ENCODE results near the gene CRACR2A.

Gene CRACR2A

DNA sequence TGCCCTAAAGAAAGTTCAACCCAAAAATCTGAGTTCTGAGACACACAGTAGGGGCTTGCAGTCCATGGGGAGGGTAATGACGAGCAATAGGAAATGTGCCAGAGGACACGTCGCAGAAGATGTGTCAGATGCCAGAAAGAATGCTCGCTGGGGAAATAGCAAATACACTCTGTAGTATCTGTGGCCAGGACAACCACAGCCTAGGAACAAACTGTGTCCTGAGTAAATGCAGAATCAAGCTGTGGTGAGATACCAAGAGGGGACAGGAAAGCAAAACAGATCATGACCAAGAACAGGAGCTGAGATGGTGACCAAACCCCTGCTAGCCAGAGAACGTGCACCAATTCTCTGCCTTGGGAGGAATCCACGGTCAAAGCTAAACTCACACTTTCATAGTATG lies 9.1 kb downstream of the CRACR2A start:
- H3K79me1 ChIP-seq (ENCODE audit: low read length) = no peaks in the 10 kb centered on the region
- no peak overlapping the region for H3K4me2 ChIP-seq (ENCODE audit: low read length)
- peaks cover 2% of the 10 kb centered on the region for H3K9me3 ChIP-seq (ENCODE audit: insufficient read depth, low read depth, low read length)
- no peaks in the 10 kb centered on the region for H3K36me3 ChIP-seq (ENCODE audit: control insufficient read depth in 1 of 2, insufficient read depth in 2 of 2, low read length in 2 of 2)
- H3K18ac ChIP-seq (ENCODE audit: low read length) = no peak overlapping the region
- H3K4me3 ChIP-seq (ENCODE audit: low read depth, low read length) = no peak overlapping the region
- no peaks in the 10 kb centered on the region for H3K4me1 ChIP-seq (ENCODE audit: control insufficient read depth in 1 of 2, insufficient read depth in 2 of 2, low read length in 2 of 2)
- H2BK12ac ChIP-seq (ENCODE audit: low read length) = no peak overlapping the region
- no peak overlapping the region for H3K14ac ChIP-seq (ENCODE audit: low read length)
- H3K23ac ChIP-seq (ENCODE audit: low read length) = no peak overlapping the region
- no peak overlapping the region for H4K12ac ChIP-seq (ENCODE audit: low read depth, low read length)
- H4K8ac ChIP-seq (ENCODE audit: low read depth, low read length) = no peak overlapping the region
- DNase-seq = no peak
- no peak overlapping the region for H2BK5ac ChIP-seq (ENCODE audit: low read depth, low read length, poor library complexity)
- no peaks in the 10 kb centered on the region for H3K79me2 ChIP-seq (ENCODE audit: control insufficient read depth, insufficient read depth, low read length, poor library complexity)
- WGBS (ENCODE audit: extremely low coverage, insufficient coverage, insufficient read length) = no CpG with 5 or more reads among the region's 6 CpGs
- no peaks in the 10 kb centered on the region for H3K27me3 ChIP-seq (ENCODE audit: insufficient read depth, low read length)
- H4K91ac ChIP-seq (ENCODE audit: low read depth, low read length) = no peak overlapping the region
- H2AFZ ChIP-seq (ENCODE audit: insufficient read depth, low read length, poor library complexity) = no peak overlapping the region
- no peak overlapping the region for H3K9ac ChIP-seq (ENCODE audit: low read length)
- H3K4ac ChIP-seq (ENCODE audit: low read depth, low read length) = no peak overlapping the region
- no peak overlapping the region for H2BK120ac ChIP-seq (ENCODE audit: insufficient read depth, low read length, poor library complexity)
- H3K27ac ChIP-seq (ENCODE audit: low read depth, low read length) = no peak overlapping the region
- no peak overlapping the region for H2AK5ac ChIP-seq (ENCODE audit: low read length)

DNA sequence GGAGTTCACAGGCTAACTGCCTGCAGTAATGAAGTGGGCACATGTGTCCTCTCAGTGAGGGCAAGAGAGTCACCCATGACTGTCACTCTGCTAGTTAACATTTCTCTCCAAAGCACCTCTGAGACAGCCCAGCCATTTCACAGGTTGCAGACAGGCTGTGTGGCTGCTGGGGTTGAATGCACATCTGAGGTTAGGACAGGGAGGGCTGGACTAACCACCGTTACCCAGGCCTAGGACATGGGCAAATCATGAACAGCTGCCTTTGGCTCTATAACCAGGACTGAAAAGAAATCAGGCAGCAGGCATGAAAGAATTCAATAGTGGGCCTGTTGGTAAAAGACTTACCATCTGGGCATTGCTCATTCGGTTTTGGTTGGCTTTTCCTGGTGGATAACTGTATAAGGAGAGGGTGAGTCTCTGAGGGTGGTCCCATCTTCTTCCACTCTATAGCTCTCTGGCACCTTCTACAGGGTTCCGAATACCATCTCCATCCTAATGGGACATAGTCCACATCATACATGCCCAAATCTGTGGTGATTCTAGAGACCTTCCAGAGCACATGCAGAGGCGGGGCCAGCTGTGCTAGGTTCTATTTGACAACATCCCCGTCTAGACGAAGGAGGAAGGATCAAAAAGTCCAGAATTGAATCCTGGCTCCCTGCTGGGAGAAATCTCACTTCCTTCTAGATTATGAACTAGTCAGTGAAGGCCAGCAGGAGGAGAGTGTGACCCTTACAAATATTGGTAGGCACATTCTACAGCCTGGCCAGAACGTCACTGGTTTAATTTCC lies 10.8 kb downstream of the CRACR2A start:
- H3K9ac ChIP-seq (ENCODE audit: low read length) = no peak overlapping the region
- no peak overlapping the region for H2AFZ ChIP-seq (ENCODE audit: insufficient read depth, low read length, poor library complexity)
- no peaks in the 10 kb centered on the region for H3K27me3 ChIP-seq (ENCODE audit: insufficient read depth, low read length)

DNA sequence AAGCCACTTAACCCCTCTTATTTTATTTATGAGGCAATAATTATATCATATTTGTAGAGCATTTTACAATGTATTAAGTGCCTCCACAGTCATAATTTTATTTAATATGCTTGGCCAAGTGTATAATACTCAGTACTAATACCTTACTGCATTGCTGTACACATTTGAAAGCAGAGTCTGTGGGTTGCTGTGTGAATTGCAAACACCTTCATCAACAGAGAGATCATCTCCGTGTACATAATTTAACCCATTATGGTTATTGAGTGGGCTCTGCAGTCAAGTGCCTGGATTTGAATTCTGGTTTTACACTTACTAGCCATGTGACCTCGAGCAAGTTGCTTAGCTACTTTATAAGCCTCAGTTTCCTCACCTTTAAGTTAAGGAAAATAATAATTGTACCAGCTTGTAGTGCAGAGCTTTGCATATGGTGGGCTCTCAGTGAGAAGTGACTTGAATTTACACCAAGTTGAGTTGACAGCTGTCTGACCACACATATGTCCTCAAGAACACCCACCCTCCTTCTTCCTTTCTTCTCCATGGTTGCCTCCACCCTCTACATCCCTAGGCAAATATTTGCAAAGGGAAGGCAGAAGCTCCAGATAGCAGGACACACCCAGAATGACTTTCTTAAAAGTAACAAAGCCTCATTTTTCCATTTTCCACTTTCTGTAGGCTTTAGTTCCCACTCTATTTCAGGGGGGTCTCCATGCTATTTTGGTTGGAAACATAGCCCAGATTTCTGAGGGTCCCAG lies 12.3 kb downstream of the CRACR2A start:
- no peak overlapping the region for H2BK5ac ChIP-seq (ENCODE audit: low read depth, low read length, poor library complexity)
- no CpG with 5 or more reads among the region's 2 CpGs for WGBS (ENCODE audit: extremely low coverage, insufficient coverage, insufficient read length)
- H3K14ac ChIP-seq (ENCODE audit: low read length) = no peak overlapping the region
- H3K9ac ChIP-seq (ENCODE audit: low read length) = no peak overlapping the region
- no peaks in the 10 kb centered on the region for H3K27me3 ChIP-seq (ENCODE audit: insufficient read depth, low read length)
- no peak overlapping the region for H2AFZ ChIP-seq (ENCODE audit: insufficient read depth, low read length, poor library complexity)
- no peak overlapping the region for H2BK120ac ChIP-seq (ENCODE audit: insufficient read depth, low read length, poor library complexity)
- no peaks in the 10 kb centered on the region for H3K4me1 ChIP-seq (ENCODE audit: control insufficient read depth in 1 of 2, insufficient read depth in 2 of 2, low read length in 2 of 2)
- H3K23ac ChIP-seq (ENCODE audit: low read length) = no peak overlapping the region
- no peak for DNase-seq
- no peak overlapping the region for H3K4ac ChIP-seq (ENCODE audit: low read depth, low read length)
- no peak overlapping the region for H2BK12ac ChIP-seq (ENCODE audit: low read length)
- no peak overlapping the region for H4K12ac ChIP-seq (ENCODE audit: low read depth, low read length)
- H3K18ac ChIP-seq (ENCODE audit: low read length) = no peak overlapping the region
- no peak overlapping the region for H3K4me3 ChIP-seq (ENCODE audit: low read depth, low read length)
- no peak overlapping the region for H3K27ac ChIP-seq (ENCODE audit: low read depth, low read length)
- no peak overlapping the region for H4K8ac ChIP-seq (ENCODE audit: low read depth, low read length)
- no peak overlapping the region for H4K91ac ChIP-seq (ENCODE audit: low read depth, low read length)
- no peak overlapping the region for H3K4me2 ChIP-seq (ENCODE audit: low read length)
- no peak overlapping the region for H2AK5ac ChIP-seq (ENCODE audit: low read length)
- no peaks in the 10 kb centered on the region for H3K79me1 ChIP-seq (ENCODE audit: low read length)
- no peaks in the 10 kb centered on the region for H3K9me3 ChIP-seq (ENCODE audit: insufficient read depth, low read depth, low read length)
- no peaks in the 10 kb centered on the region for H3K36me3 ChIP-seq (ENCODE audit: control insufficient read depth in 1 of 2, insufficient read depth in 2 of 2, low read length in 2 of 2)
- H3K79me2 ChIP-seq (ENCODE audit: control insufficient read depth, insufficient read depth, low read length, poor library complexity) = no peaks in the 10 kb centered on the region

More for the DNA sequence above, 10.8 kb downstream of the CRACR2A start:
- no peak overlapping the region for H3K4ac ChIP-seq (ENCODE audit: low read depth, low read length)
- no peak overlapping the region for H4K12ac ChIP-seq (ENCODE audit: low read depth, low read length)
- no peaks in the 10 kb centered on the region for H3K79me1 ChIP-seq (ENCODE audit: low read length)
- H3K79me2 ChIP-seq (ENCODE audit: control insufficient read depth, insufficient read depth, low read length, poor library complexity) = no peaks in the 10 kb centered on the region
- no peak overlapping the region for H3K23ac ChIP-seq (ENCODE audit: low read length)
- H2BK120ac ChIP-seq (ENCODE audit: insufficient read depth, low read length, poor library complexity) = no peak overlapping the region
- peaks cover 2% of the 10 kb centered on the region for H3K9me3 ChIP-seq (ENCODE audit: insufficient read depth, low read depth, low read length)
- H3K36me3 ChIP-seq (ENCODE audit: control insufficient read depth in 1 of 2, insufficient read depth in 2 of 2, low read length in 2 of 2) = no peaks in the 10 kb centered on the region
- no peaks in the 10 kb centered on the region for H3K4me1 ChIP-seq (ENCODE audit: control insufficient read depth in 1 of 2, insufficient read depth in 2 of 2, low read length in 2 of 2)
- H3K4me3 ChIP-seq (ENCODE audit: low read depth, low read length) = no peak overlapping the region
- H3K27ac ChIP-seq (ENCODE audit: low read depth, low read length) = no peak overlapping the region
- H4K8ac ChIP-seq (ENCODE audit: low read depth, low read length) = no peak overlapping the region
- no peak overlapping the region for H3K18ac ChIP-seq (ENCODE audit: low read length)
- H3K14ac ChIP-seq (ENCODE audit: low read length) = no peak overlapping the region
- H3K4me2 ChIP-seq (ENCODE audit: low read length) = no peak overlapping the region
- H2BK5ac ChIP-seq (ENCODE audit: low read depth, low read length, poor library complexity) = no peak overlapping the region
- no CpG with 5 or more reads among the region's 7 CpGs for WGBS (ENCODE audit: extremely low coverage, insufficient coverage, insufficient read length)
- DNase-seq = no peak
- H4K91ac ChIP-seq (ENCODE audit: low read depth, low read length) = no peak overlapping the region
- H2AK5ac ChIP-seq (ENCODE audit: low read length) = no peak overlapping the region
- H2BK12ac ChIP-seq (ENCODE audit: low read length) = no peak overlapping the region

DNA sequence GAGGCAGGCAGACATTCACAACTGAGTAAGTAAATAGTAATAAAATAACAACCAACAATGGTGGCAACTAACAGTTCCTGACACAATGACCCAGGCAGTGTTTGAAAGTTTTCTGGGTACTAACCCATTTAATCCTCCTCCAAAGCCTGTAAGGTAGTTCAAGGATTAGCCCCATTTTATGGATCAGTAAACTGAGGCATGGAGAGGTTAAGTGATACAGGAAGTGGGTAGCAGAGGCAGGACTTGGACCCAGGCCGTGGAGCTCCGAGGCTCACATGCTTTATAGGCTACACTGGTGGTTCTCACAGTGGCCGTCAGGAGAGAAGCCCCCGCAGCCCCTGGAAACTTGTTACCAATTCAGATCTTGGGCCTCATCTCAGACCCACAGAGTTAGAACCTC lies 17.5 kb downstream of the CRACR2A start:
- Histone ChIP-seq H4K91ac (ENCODE audit: low read depth, low read length) (no peak overlapping the region), H3K4me1 (ENCODE audit: control insufficient read depth in 1 of 2, insufficient read depth in 2 of 2, low read length in 2 of 2) (no peaks in the 10 kb centered on the region), H3K27ac (ENCODE audit: low read depth, low read length) (no peak overlapping the region), H3K4me3 (ENCODE audit: low read depth, low read length) (no peak overlapping the region), H3K27me3 (ENCODE audit: insufficient read depth, low read length) (no peaks in the 10 kb centered on the region), H3K18ac (ENCODE audit: low read length) (no peak overlapping the region), H2BK120ac (ENCODE audit: insufficient read depth, low read length, poor library complexity) (no peak overlapping the region), H3K4ac (ENCODE audit: low read depth, low read length) (no peak overlapping the region), H2BK12ac (ENCODE audit: low read length) (no peak overlapping the region), H3K36me3 (ENCODE audit: control insufficient read depth in 1 of 2, insufficient read depth in 2 of 2, low read length in 2 of 2) (no peaks in the 10 kb centered on the region), H2BK5ac (ENCODE audit: low read depth, low read length, poor library complexity) (no peak overlapping the region), H3K9me3 (ENCODE audit: insufficient read depth, low read depth, low read length) (no peaks in the 10 kb centered on the region), H4K12ac (ENCODE audit: low read depth, low read length) (no peak overlapping the region), H3K23ac (ENCODE audit: low read length) (no peak overlapping the region), H2AK5ac (ENCODE audit: low read length) (no peak overlapping the region), H2AFZ (ENCODE audit: insufficient read depth, low read length, poor library complexity) (no peak overlapping the region), H3K79me2 (ENCODE audit: control insufficient read depth, insufficient read depth, low read length, poor library complexity) (no peaks in the 10 kb centered on the region), H3K9ac (ENCODE audit: low read length) (no peak overlapping the region), H4K8ac (ENCODE audit: low read depth, low read length) (no peak overlapping the region), H3K4me2 (ENCODE audit: low read length) (no peak overlapping the region), H3K79me1 (ENCODE audit: low read length) (no peaks in the 10 kb centered on the region), H3K14ac (ENCODE audit: low read length) (no peak overlapping the region)
- no CpG with 5 or more reads among the region's 4 CpGs for WGBS (ENCODE audit: extremely low coverage, insufficient coverage, insufficient read length)
- no peak for DNase-seq
